Lung (tissue), 12 donors: ENCODE results near the gene AREG. TPM values are rescaled to one million over a fixed set of nuclear protein-coding genes. Genes with fewer than 3 reads are reported as not detected.

Experiments used
- ATAC-seq: fragments of 200-7000 bp; cut with Tn5 transposase; one replicate; pipeline ENCODE4 v1.9.1; 2020; ENCODE audit warnings: moderate number of reproducible peaks; ENCODE audit not compliant: insufficient read depth, low FRiP score
- DNase-seq, 3 donors: peaks; one replicate each; pipeline ENCODE4 v3.0.0-alpha.2; 2013 to 2017
- H3K27ac ChIP-seq, 2 donors: one replicate each; pipeline ENCODE4 v1.5.1; 2013; ENCODE audit warnings: mild to moderate bottlenecking in 2 of 2, moderate library complexity in 2 of 2, control low read depth in 1 of 2, inconsistent platforms in 1 of 2, low read depth in 1 of 2, low read length in 1 of 2
- H3K27me3 ChIP-seq, 3 donors: one replicate each; pipeline ENCODE4 v1.5.1; 2013; ENCODE audit warnings: low read length in 2 of 3; ENCODE audit not compliant: control insufficient read depth in 3 of 3, insufficient read depth in 3 of 3
- H3K36me3 ChIP-seq, 4 donors: one replicate each; pipeline ENCODE4 v1.5.1; 2013; ENCODE audit warnings: low read length in 4 of 4, mild to moderate bottlenecking in 1 of 4, moderate library complexity in 1 of 4; ENCODE audit not compliant: control insufficient read depth in 4 of 4, insufficient read depth in 4 of 4
- H3K4me1 ChIP-seq, 5 donors: one replicate each; pipeline ENCODE4 v1.5.1; 2013; ENCODE audit warnings: low read length in 5 of 5, mild to moderate bottlenecking in 2 of 5, moderate library complexity in 1 of 5; ENCODE audit not compliant: control insufficient read depth in 5 of 5, insufficient read depth in 5 of 5
- H3K4me3 ChIP-seq: one replicate; pipeline ENCODE4 v1.5.1; 2013; ENCODE audit warnings: mild to moderate bottlenecking, control low read depth, moderate library complexity
- H3K9ac ChIP-seq, 2 donors: one replicate each; pipeline ENCODE4 v1.5.1; 2013; ENCODE audit warnings: low read length in 2 of 2, control low read depth in 1 of 2; ENCODE audit not compliant: insufficient read depth in 1 of 2
- H3K9me3 ChIP-seq, 4 donors: one replicate each; pipeline ENCODE4 v1.5.1; 2013; ENCODE audit warnings: low read length in 3 of 4, mild to moderate bottlenecking in 1 of 4, moderate library complexity in 1 of 4; ENCODE audit not compliant: control insufficient read depth in 4 of 4, insufficient read depth in 3 of 4
- WGBS, 2 donors: extraction: QIAGEN DNeasy Blood & Tissue Kit; methylation state at CpG; one replicate each; pipeline ENCODE4 v1.1.7; 2013; 5-methylcytosine and 5-hydroxymethylcytosine counted together
- polyA plus RNA-seq, 2 donors: library from polyadenylated mRNA; stranded (reverse); fragments of 200-250 nt; gene quantifications; one replicate each; pipeline ENCODE4 v1.2.1, GENCODE V29; 2013
- total RNA-seq, 2 donors: library from RNA; depleted of rRNA in 1 of 2; stranded (reverse); fragments of >200 nt in 1 of 2; gene quantifications; one replicate each; pipeline ENCODE4 v1.2.1, GENCODE V29; 2014 to 2021
- TF ChIP-seq, protein P1 (sequence below): IDR thresholded peaks from 2 replicates; pipeline ENCODE4 v1.5.1; 2012; ENCODE audit warnings: mild to moderate bottlenecking; ENCODE audit errors: control extremely low read depth, extremely low read depth
- donor health status: control.
- donor health status: control.
- donor health status: Bipolar disorder and iron deficiency.
- donor health status: healthy.
- donor health status: DM: yes; HTN: yes; CAD: no.

AREG gene
- total and polyA plus RNA-seq, 4 donors: 3.3 to 44.0 (median 13.6) TPM

- H3K36me3 ChIP-seq: no peaks in the 10 kb centered on the region
- H3K4me1 ChIP-seq: peaks cover 0 to 8% (median 2%) of the 10 kb centered on the region in 5 donors
- no peaks in the 10 kb centered on the region for H3K9me3 ChIP-seq
- H3K4me3 ChIP-seq: no peak overlapping the region
- WGBS, 2 donors: 98 to 100% methylated on average over 1 of the region's 1 CpG
- no peak for DNase-seq
- TF ChIP-seq, protein P1, sequence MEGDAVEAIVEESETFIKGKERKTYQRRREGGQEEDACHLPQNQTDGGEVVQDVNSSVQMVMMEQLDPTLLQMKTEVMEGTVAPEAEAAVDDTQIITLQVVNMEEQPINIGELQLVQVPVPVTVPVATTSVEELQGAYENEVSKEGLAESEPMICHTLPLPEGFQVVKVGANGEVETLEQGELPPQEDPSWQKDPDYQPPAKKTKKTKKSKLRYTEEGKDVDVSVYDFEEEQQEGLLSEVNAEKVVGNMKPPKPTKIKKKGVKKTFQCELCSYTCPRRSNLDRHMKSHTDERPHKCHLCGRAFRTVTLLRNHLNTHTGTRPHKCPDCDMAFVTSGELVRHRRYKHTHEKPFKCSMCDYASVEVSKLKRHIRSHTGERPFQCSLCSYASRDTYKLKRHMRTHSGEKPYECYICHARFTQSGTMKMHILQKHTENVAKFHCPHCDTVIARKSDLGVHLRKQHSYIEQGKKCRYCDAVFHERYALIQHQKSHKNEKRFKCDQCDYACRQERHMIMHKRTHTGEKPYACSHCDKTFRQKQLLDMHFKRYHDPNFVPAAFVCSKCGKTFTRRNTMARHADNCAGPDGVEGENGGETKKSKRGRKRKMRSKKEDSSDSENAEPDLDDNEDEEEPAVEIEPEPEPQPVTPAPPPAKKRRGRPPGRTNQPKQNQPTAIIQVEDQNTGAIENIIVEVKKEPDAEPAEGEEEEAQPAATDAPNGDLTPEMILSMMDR: no peak
- H3K27ac ChIP-seq: no peak overlapping the region
- peaks cover 0 to 12% (median 4%) of the 10 kb centered on the region in 3 donors for H3K27me3 ChIP-seq
- no peak for ATAC-seq
- no peak overlapping the region for H3K9ac ChIP-seq
Observed at GRCh38 chr4:74446896-74447295, 2.0 kb downstream of the AREG start.

GRCh38 chr4:74447636-74448233, 2.8 kb downstream of the AREG start:
- WGBS, 2 donors: 83 to 84% methylated on average over 5 of the region's 5 CpGs
- H3K4me1 ChIP-seq: peaks cover 0 to 8% (median 2%) of the 10 kb centered on the region in 5 donors
- peaks cover 0 to 12% (median 4%) of the 10 kb centered on the region in 3 donors for H3K27me3 ChIP-seq
- no peaks in the 10 kb centered on the region for H3K9me3 ChIP-seq
- no peak overlapping the region for H3K4me3 ChIP-seq
- DNase-seq (no peak), ATAC-seq (no peak)
- H3K27ac ChIP-seq: no peak overlapping the region
- H3K9ac ChIP-seq: no peak overlapping the region
- H3K36me3 ChIP-seq: no peaks in the 10 kb centered on the region
- TF ChIP-seq, protein P1: no peak

DNA sequence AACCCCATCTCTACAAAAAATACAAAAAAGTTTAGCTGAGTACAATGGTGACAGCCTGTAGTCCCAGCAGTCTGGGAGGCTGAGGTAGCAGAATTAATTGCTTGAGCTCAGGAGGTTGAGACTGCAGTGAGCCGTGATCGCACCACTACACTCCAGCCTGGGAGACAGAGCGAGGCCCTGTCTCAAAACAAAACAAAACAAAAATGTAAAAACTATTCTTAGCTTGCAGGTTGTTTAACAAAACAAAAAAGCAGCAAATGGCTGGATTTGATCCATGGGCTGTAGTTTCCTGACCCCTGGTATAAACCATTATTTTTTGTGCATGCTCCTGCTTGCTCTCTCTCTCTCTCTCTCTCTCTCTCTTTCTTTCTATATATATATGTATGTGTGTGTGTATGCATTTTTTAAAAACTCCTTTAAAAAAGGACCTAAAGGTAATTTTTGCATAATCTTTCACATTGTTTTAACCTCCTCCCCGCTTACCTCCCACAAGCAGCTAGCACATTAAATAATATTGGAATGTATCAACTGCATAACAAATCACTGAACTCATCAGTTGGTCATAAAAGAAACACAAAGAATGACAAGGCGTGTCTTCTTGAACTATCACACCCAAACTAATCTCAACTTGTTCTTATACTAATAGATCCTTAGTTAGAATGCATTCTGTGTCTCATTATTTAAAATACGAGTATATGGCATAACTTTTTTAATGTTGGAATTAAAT, 4.8 kb downstream of the AREG start:
- TF ChIP-seq, protein P1: no peak
- Histone ChIP-seq H3K27me3 (peaks cover 0 to 10% (median 4%) of the 10 kb centered on the region in 3 donors), H3K4me1 (peaks cover 0 to 6% (median 2%) of the 10 kb centered on the region in 5 donors), H3K9me3 (no peaks in the 10 kb centered on the region), H3K4me3 (no peak overlapping the region), H3K9ac (no peak overlapping the region), H3K27ac (no peak overlapping the region), H3K36me3 (no peaks in the 10 kb centered on the region)
- no peak for DNase-seq
- no peak for ATAC-seq
- WGBS, 2 donors: 92 to 94% methylated on average over 6 of the region's 6 CpGs
